T-cell (primary cell): ENCODE data around the gene PPME1. TPM values are rescaled to one million over a fixed set of nuclear protein-coding genes. Genes with fewer than 3 reads are reported as not detected.

Source experiments
- ATAC-seq, 4 experiments: fragments of 200-7000 bp in 3 of 4; fragments of 150-1000 bp in 1 of 4; cut with Tn5 transposase; replicated peaks in 1 of 4; 1 replicate in 3 of 4; 2 replicates in 1 of 4; pipeline ENCODE4 v1.10.0; 2021; ENCODE audit warnings: moderate library complexity in 3 of 4, mild to moderate bottlenecking in 2 of 4, moderate number of reproducible peaks in 1 of 4
- CTCF ChIA-PET, 2 donors: fragments of 300-600 bp; sonication (Branson Sonifier 250); formaldehyde crosslinking; loops; one replicate each; lab custom pipeline; 2022; ENCODE audit warnings: antibody characterized with exemption in 2 of 2; lab: Charles Lee
- POLR2A ChIA-PET, 2 donors: fragments of 300-600 bp; sonication (Branson Sonifier 250); formaldehyde crosslinking; loops; one replicate each; lab custom pipeline; 2022; ENCODE audit warnings: antibody characterized with exemption in 2 of 2; lab: Charles Lee
- DNase-seq, 35 experiments: peaks; one replicate each; pipeline versions ENCODE4 v3.0.0 to v3.0.0-alpha.2; 2013 to 2023
- H3K27ac ChIP-seq: one replicate; pipeline ENCODE4 v1.5.1; 2013; ENCODE audit warnings: low read length
- H3K27me3 ChIP-seq, 2 experiments: replicated peaks in 1 of 2; 1 replicate in 1 of 2; 2 replicates in 1 of 2; pipeline versions ENCODE4 v1.6.1 to v1.7.0; 2013; ENCODE audit warnings: low read length in 1 of 2, mixed read lengths in 1 of 2; ENCODE audit not compliant: control insufficient read depth in 2 of 2, insufficient read depth in 2 of 2; ENCODE audit errors: extremely low read depth in 1 of 2
- H3K36me3 ChIP-seq, 2 donors: 1 replicate in 1 of 2; 2 replicates in 1 of 2; pipeline versions ENCODE4 v1.6.1 to v1.7.0; 2013; ENCODE audit warnings: low read length in 1 of 2; ENCODE audit not compliant: control insufficient read depth in 2 of 2, insufficient read depth in 1 of 2; ENCODE audit errors: extremely low read depth in 1 of 2
- H3K4me1 ChIP-seq, 2 experiments: 1 replicate in 1 of 2; 2 replicates in 1 of 2; pipeline versions ENCODE4 v1.6.1 to v1.7.0; 2013; ENCODE audit warnings: low read length in 2 of 2, mixed read lengths in 1 of 2; ENCODE audit not compliant: insufficient read depth in 2 of 2, control insufficient read depth in 1 of 2; ENCODE audit errors: extremely low read depth in 1 of 2
- H3K4me3 ChIP-seq, 2 donors: 1 replicate in 1 of 2; 2 replicates in 1 of 2; pipeline versions ENCODE4 v1.5.1 to v1.7.0; 2013; ENCODE audit warnings: mild to moderate bottlenecking in 2 of 2, low read length in 1 of 2, moderate library complexity in 1 of 2; ENCODE audit not compliant: control insufficient read depth in 1 of 2; ENCODE audit errors: extremely low read depth in 1 of 2
- H3K9me3 ChIP-seq: 2 replicates; pipeline ENCODE4 v1.7.0; 2013
- H3K27ac Mint-ChIP-seq, 2 donors: one replicate each; pipeline ENCODE4 v1.8.0; 2020 to 2021; ENCODE audit warnings: mild to moderate bottlenecking in 2 of 2, mixed read lengths in 2 of 2
- H3K27me3 Mint-ChIP-seq, 2 donors: one replicate each; pipeline ENCODE4 v1.8.0; 2021 to 2022; ENCODE audit warnings: mixed read lengths in 2 of 2
- H3K36me3 Mint-ChIP-seq: one replicate; pipeline ENCODE4 v1.8.0; 2021; ENCODE audit warnings: mixed read lengths
- H3K4me1 Mint-ChIP-seq, 3 donors: one replicate each; pipeline ENCODE4 v1.8.0; 2020 to 2022; ENCODE audit warnings: mixed read lengths in 3 of 3, mild to moderate bottlenecking in 1 of 3
- H3K4me3 Mint-ChIP-seq, 3 donors: one replicate each; pipeline ENCODE4 v1.8.0; 2020 to 2022; ENCODE audit warnings: mild to moderate bottlenecking in 3 of 3, mixed read lengths in 3 of 3, moderate library complexity in 3 of 3
- H3K9me3 Mint-ChIP-seq, 3 donors: one replicate each; pipeline ENCODE4 v1.8.0; 2020 to 2022; ENCODE audit warnings: mixed read lengths in 3 of 3
- WGBS: methylation state at CpG from one replicate; pipeline ENCODE4 v1.1.5; 2013; ENCODE audit warnings: missing lambda C conversion rate; ENCODE audit not compliant: insufficient coverage; 5-methylcytosine and 5-hydroxymethylcytosine counted together
- total RNA-seq, 35 experiments: library from RNA in 6 of 35; stranded (reverse) in 6 of 35; fragments of 120-200 nt in 1 of 35; gene quantifications; one replicate each; pipeline versions ENCODE4 v1.2.1 to v1.2.4 and lab custom pipeline; 2013 to 2026

PPME1 gene
- total RNA-seq, 5 donors from 2014 or later (not counting 1 experiment from before 2014, with no cell fraction given), result 17.1 to 21.1 (median 18.6) TPM

DNA sequence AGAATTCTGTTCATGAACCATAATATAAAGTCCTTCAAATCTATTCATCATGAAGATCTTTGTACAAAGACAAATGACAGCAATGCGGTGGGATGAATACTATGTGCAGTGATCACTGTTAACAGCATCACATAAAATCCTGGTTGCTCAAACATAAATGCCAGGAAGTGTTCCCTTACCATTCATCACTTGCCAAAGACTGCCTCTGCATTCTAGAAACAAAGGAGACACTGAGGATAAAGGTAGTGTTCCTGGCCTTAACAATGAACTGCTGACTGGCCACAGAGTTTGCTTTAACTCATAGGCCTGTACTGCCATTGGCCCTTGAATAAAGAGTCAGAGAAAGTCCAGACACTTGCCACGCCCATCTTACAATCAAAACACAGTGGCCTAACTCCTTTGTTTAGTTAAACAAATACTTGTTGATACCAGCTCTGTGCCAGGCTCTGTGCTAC is 29.8 kb upstream of the PPME1 start:
- no peak overlapping the region for H3K4me3 ChIP-seq
- Mint-ChIP-seq H3K4me3 (no peak overlapping the region), H3K9me3 (no peaks in the 10 kb centered on the region), H3K36me3 (peaks cover 37% of the 10 kb centered on the region), H3K4me1 (peaks cover 0 to 4% (median 2%) of the 10 kb centered on the region in 3 donors), H3K27ac (no peak overlapping the region), H3K27me3 (no peaks in the 10 kb centered on the region)
- 100% methylated on average over 1 of the region's 2 CpGs for WGBS
- DNase-seq (no peak), ATAC-seq (no peak)
- H3K4me1 ChIP-seq, result no peaks in the 10 kb centered on the region
- H3K27me3 ChIP-seq, result no peaks in the 10 kb centered on the region
- peaks cover 0 to 27% of the 10 kb centered on the region in 2 donors for H3K36me3 ChIP-seq
- H3K9me3 ChIP-seq, result no peaks in the 10 kb centered on the region
- ChIA-PET POLR2A (no interaction called here), CTCF (no interaction called here)
- no peak overlapping the region for H3K27ac ChIP-seq

DNA sequence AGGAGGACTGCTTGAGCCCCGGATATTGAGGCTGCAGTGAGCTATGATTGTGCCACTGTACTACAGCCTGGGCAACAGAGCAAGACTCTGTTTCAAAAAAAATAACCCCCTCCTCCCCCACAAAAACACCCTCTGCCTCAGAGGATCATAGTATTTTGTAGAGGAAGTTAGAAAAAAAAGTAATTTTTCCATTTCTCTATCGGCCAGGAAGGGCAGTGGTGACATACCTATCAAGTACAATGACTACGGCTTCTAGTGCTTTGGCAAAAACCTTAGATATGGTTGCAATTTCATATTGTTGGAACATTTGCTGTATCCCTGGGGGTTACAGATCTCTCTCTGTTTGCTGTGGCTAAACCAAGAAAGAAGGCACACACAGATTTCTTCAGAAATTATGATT is 29.2 kb upstream of the PPME1 start:
- DNase-seq (no peak), ATAC-seq (no peak)
- Histone ChIP-seq H3K4me1 (no peaks in the 10 kb centered on the region), H3K4me3 (no peak overlapping the region), H3K36me3 (peaks cover 0 to 20% of the 10 kb centered on the region in 2 donors), H3K9me3 (no peaks in the 10 kb centered on the region), H3K27me3 (no peaks in the 10 kb centered on the region), H3K27ac (no peak overlapping the region)
- peaks cover 35% of the 10 kb centered on the region for H3K36me3 Mint-ChIP-seq
- H3K9me3 Mint-ChIP-seq, result no peaks in the 10 kb centered on the region
- POLR2A ChIA-PET, result interaction anchor here in 1 of 2 donors (0.6 kb wide), 1 partner anchor 405 kb away, joined by 3 read pairs; no protein-coding TSS in a partner anchor
- H3K27ac Mint-ChIP-seq, result no peak overlapping the region
- no CpG with 5 or more reads among the region's 3 CpGs for WGBS
- CTCF ChIA-PET, result no interaction called here
- no peak overlapping the region for H3K4me3 Mint-ChIP-seq
- H3K4me1 Mint-ChIP-seq, result peaks cover 0 to 4% (median 2%) of the 10 kb centered on the region in 3 donors
- H3K27me3 Mint-ChIP-seq, result no peaks in the 10 kb centered on the region

DNA sequence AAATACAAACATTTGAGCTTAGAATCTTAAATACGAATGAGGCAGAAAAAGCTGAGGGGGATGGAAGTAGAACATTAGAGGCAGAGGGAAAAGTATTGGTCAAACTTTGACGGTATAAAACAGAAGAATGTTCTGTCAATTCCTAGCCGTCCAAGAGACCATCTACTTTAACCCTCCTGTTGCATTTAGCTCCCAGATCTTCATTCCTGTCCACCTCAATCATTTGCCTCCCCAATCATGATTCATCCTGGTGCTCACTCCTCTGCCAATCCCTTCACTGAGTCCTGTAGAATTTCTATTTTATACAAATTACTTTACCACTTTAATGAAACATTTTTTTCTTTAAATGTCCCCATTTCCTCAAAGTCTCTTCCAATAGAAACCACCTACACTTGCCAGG is 28.5 kb upstream of the PPME1 start:
- DNase-seq (no peak), ATAC-seq (no peak)
- H3K4me1 Mint-ChIP-seq, result peaks cover 0 to 4% (median 2%) of the 10 kb centered on the region in 3 donors
- no peak overlapping the region for H3K27ac Mint-ChIP-seq
- H3K4me3 Mint-ChIP-seq, result no peak overlapping the region
- Histone ChIP-seq H3K27me3 (no peaks in the 10 kb centered on the region), H3K9me3 (no peaks in the 10 kb centered on the region), H3K36me3 (peaks cover 0 to 17% of the 10 kb centered on the region in 2 donors), H3K27ac (no peak overlapping the region), H3K4me3 (no peak overlapping the region), H3K4me1 (no peaks in the 10 kb centered on the region)
- no peaks in the 10 kb centered on the region for H3K27me3 Mint-ChIP-seq
- H3K9me3 Mint-ChIP-seq, result no peaks in the 10 kb centered on the region
- peaks cover 40% of the 10 kb centered on the region for H3K36me3 Mint-ChIP-seq
- POLR2A ChIA-PET, result no interaction called here
- CTCF ChIA-PET, result interaction anchor here in 1 of 2 donors (0.6 kb wide), 1 partner anchor 358 kb away, joined by 5 read pairs; no protein-coding TSS in a partner anchor
- WGBS, result 100% methylated on average over 1 of the region's 3 CpGs

DNA sequence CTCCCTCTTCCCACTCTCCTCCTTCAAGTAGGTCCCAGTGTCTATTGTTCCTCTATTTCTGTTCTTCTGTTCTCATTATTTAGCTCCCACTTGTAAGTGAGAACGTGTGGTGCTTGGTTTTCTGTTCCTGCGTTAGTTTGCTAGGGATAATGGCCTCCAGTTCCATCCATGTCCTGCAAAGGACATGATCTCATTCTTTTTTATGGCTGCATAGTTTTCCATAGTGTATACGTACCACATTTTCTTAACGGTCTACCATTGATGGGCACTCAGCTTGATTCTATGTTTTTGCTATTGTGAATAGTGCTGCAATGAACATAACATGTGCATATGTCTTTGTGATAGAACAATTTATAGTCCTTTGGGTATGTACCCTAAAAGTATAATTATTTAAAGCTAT is 26.5 kb upstream of the PPME1 start:
- Mint-ChIP-seq H3K36me3 (peaks cover 29% of the 10 kb centered on the region), H3K9me3 (no peaks in the 10 kb centered on the region), H3K27ac (no peak overlapping the region), H3K27me3 (no peaks in the 10 kb centered on the region), H3K4me1 (peaks cover 0 to 4% (median 2%) of the 10 kb centered on the region in 3 donors), H3K4me3 (no peak overlapping the region)
- Histone ChIP-seq H3K36me3 (peaks cover 0 to 2% of the 10 kb centered on the region in 2 donors), H3K27me3 (no peaks in the 10 kb centered on the region), H3K9me3 (no peaks in the 10 kb centered on the region), H3K27ac (no peak overlapping the region), H3K4me3 (no peak overlapping the region), H3K4me1 (no peaks in the 10 kb centered on the region)
- ChIA-PET CTCF (no interaction called here), POLR2A (no interaction called here)
- no peak for DNase-seq
- ATAC-seq, result no peak
- no CpG with 5 or more reads among the region's 4 CpGs for WGBS

GRCh38 chr11:74147199-74147929 is 23.7 kb upstream of the PPME1 start:
- Mint-ChIP-seq H3K9me3 (no peaks in the 10 kb centered on the region), H3K4me1 (peaks cover 1 to 3% (median 3%) of the 10 kb centered on the region in 3 donors), H3K27ac (no peak overlapping the region), H3K27me3 (no peaks in the 10 kb centered on the region), H3K4me3 (no peak overlapping the region), H3K36me3 (peaks cover 33% of the 10 kb centered on the region)
- no peaks in the 10 kb centered on the region for H3K36me3 ChIP-seq
- no peak for DNase-seq
- no peak overlapping the region for H3K4me3 ChIP-seq
- CTCF ChIA-PET, result no interaction called here
- H3K4me1 ChIP-seq, result no peaks in the 10 kb centered on the region
- no peak for ATAC-seq
- WGBS, result 92% methylated on average over 2 of the region's 5 CpGs
- H3K27me3 ChIP-seq, result no peaks in the 10 kb centered on the region
- H3K27ac ChIP-seq, result no peak overlapping the region
- POLR2A ChIA-PET, result no interaction called here
- no peaks in the 10 kb centered on the region for H3K9me3 ChIP-seq

DNA sequence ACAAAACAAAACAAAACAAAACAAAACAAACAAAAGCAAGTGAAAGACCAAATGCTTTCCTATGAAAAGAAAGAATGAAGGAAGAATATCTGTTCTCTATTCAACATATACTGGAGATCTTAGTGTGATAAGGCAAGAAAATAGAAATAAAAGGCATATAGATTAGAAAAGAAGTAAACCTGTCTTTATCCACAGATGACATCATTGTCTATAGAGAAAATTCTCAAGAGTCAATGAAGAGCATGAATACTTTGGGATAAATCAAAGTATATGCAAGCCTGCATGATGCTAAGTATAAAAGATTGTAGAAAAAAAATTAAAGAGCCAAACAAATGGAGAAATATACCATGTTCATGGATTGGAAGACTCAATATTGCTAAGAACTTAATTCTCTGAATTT is 17.9 kb upstream of the PPME1 start:
- ATAC-seq (no peak), DNase-seq (no peak)
- H3K4me1 Mint-ChIP-seq, result peaks cover 15 to 19% (median 17%) of the 10 kb centered on the region in 3 donors
- no peak overlapping the region for H3K27ac ChIP-seq
- H3K27ac Mint-ChIP-seq, result no peak overlapping the region
- CTCF ChIA-PET, result no interaction called here
- H3K36me3 ChIP-seq, result peaks cover 0 to 3% of the 10 kb centered on the region in 2 donors
- peaks cover 55% of the 10 kb centered on the region for H3K36me3 Mint-ChIP-seq
- no peaks in the 10 kb centered on the region for H3K4me1 ChIP-seq
- POLR2A ChIA-PET, result no interaction called here
- H3K9me3 Mint-ChIP-seq, result no peaks in the 10 kb centered on the region
- no peaks in the 10 kb centered on the region for H3K27me3 Mint-ChIP-seq
- no peaks in the 10 kb centered on the region for H3K27me3 ChIP-seq
- no peaks in the 10 kb centered on the region for H3K9me3 ChIP-seq
- H3K4me3 Mint-ChIP-seq, result no peak overlapping the region
- no peak overlapping the region for H3K4me3 ChIP-seq
